GM12891 (cell line): Measurements from ENCODE around the gene IRAG1.

ENCODE experiments used
- POU2F2 ChIP-seq: IDR thresholded peaks from 2 replicates; pipeline ENCODE4 v1.6.1; 2011; ENCODE audit warnings: low read depth, mild to moderate bottlenecking, control low read depth, low read length, moderate library complexity
- SPI1 ChIP-seq: IDR thresholded peaks from 2 replicates; pipeline ENCODE4 v1.6.1; 2011; ENCODE audit warnings: low read depth, low read length, control low read depth
- TAF1 ChIP-seq: IDR thresholded peaks from 2 replicates; pipeline ENCODE4 v1.6.1; 2011; ENCODE audit warnings: low read depth, low read length, control low read depth

DNA sequence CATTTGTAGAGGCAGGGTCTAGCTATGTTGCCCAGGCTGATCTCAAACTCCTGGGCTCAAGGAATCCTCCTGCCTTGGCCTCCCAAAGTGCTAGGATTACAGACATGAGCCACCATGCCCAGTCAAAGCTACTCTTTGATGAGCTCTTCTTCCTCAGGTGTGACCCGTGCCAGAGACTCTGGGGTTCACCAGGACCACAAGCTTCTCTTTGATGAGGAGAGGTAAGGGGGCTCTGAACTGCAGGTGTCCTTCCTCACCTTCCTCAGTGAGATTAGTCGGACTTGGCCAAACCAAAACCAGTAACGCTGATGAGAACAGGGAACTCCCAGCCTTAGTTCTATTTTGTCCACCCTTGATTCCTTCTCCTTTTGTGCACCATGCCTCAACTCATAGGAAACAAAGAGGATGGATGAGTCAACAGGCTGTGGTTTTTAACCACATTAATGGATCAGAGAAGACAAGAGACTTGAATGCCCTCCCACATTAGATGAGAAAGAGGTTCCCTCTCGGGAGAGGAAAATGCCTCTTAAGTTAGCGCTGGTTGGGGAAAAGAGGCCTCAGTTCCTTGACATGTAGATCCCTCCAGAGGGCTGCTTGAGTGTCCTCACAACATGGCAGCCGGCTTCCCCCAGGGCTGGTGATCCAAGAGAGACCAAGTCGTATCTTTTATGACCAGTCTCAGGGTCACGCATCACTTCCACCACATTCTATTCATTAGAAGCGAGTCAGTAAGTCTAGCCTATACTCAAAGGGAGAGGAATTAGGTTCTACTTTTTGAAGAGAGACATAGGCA, 31.8 kb upstream of the IRAG1 start:
- TF ChIP-seq TAF1 (no peak), POU2F2 (no peak), SPI1 (no peak)
